HG02943 (cell line): Measurements from ENCODE around the gene HSPA8.
"Not testable (repeated sequence)": the region's sequence is repeated elsewhere in the genome, so short reads cannot be mapped to it uniquely, and the experiment has no call there.

Experiments used
- ATAC-seq: cut with Tn5 transposase; IDR thresholded peaks from one replicate; pipeline ENCODE4 v1.9.1; 2021; ENCODE audit warnings: mild to moderate bottlenecking, low read depth, moderate library complexity; ENCODE audit not compliant: unreplicated experiment

Gene HSPA8

DNA sequence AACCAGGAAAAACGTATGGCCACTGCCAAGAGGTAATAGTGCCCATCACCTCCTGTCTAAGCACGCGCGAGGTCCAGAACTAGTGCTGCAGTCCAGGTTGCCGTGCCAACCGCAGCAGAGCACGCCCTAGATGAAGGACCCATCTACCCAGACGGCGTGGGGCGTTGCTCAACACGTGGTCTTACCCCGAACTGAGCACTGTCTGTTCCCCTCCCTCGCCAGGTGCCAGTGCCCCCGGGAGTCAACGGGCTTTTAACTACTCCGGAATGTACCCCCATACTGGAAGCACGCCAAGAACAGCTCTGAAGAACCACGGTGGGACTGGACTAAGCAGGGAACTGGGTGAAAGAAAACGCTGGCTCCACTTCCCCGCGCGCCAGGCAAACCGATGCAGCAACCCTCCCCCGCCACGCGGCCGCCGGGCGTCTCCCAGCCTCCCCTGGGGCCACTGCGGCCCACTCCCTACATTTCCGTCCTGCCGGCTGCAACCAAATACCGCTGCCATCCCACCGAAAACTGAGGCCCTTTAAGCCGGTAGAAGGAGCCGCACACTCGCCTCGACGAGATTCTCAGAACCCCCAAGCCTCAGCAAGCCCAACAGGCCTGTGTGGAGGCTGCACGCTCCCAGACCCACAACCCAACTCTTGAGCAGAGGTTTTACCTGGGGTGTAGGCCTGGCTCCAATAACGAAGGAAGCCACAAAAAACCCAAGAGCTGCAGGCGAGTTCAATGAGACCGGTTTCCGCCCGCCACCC is at the start of gene HSPA8:
HSPA8 (minus strand) TSS at position 734 of the 755 bp plus-strand sequence. CDS start 812 bp downstream, outside the sequence.
- ATAC-seq = peak; percentile 23

DNA sequence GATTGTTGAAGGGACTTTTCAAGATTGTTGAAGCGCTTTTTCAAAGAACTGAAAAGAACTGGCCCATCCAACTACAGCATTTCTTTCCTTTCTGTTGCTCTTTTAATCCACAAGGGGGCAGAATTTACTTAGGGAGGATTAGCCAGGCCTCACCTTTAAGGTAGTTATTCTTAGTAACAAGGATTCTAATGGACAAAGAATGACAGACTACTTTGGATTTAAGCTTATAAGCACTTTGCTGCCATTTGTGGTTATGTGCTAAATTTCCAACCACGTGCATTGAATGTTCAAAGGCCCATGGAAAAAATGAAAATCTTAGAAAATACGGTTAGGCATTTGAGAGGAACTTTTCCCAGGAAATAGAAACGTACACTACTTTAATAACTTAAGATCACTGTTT is 49.5 kb upstream of the HSPA8 start:
- no peak for ATAC-seq

DNA sequence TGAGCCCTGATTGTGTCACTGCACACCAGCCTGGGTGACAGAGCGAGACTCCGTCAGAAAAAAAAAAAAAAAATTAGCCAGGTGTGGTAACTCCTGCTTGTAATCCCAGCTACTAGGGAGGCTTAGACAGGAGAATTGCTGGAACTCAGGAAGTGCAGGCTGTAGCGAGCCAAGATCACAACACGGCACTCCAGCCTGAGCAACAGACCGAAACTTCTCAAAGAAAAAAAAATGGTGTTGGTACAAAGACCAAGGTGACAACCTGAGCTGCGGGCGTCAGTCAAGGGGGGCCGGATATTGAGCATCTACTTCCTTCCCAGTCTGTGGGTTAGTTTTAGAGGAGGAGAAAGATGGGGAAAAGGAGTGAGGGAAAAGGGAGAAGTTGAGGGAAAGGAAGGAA is 48.5 kb upstream of the HSPA8 start:
- ATAC-seq = no peak

DNA sequence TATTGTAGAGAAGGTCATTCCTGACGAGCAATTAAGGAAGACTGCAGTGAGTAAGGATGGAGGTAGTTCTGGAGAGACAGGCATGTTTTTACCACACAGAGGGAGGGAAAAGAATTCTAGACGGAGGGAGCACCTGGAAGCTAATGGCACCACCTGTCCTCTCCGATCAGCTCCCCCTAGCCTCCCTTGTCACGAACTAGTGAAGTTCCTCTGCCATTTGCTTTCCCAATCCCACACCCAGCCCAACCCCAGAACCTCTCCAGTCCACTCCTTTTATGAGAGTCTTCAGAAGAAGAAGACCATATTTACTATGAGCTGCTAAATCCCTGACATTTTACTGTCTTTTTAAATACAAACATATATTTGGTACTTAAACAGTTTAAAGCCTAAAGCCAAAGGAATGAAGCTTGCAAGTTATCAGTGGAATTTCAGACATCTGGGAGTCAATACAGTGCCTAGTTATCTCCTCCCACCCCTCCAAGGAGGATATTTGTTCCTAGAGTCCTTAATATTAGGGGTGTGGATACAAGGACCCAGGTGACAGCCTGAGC is 46.1 kb upstream of the HSPA8 start:
- no peak for ATAC-seq

DNA sequence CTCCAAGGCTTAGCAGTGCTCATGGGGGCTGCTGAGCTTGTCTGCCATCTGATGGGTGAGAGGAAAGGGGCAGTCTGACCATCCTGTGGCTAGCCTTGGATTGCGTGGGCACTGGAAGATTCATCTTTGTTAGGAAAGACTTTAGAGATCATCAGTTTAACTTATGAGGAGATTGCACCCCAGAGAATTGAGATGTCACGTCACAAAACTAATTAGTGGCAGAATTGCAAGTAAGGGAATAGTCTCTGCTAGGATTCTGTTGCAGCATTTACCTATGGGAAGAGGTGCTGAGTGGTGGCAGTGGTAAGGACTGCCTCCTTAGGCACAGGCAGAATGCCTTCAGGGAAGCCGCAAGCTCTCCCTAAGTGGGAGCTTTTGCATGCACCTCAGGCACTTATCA is 42.8 kb upstream of the HSPA8 start:
- no peak for ATAC-seq

DNA sequence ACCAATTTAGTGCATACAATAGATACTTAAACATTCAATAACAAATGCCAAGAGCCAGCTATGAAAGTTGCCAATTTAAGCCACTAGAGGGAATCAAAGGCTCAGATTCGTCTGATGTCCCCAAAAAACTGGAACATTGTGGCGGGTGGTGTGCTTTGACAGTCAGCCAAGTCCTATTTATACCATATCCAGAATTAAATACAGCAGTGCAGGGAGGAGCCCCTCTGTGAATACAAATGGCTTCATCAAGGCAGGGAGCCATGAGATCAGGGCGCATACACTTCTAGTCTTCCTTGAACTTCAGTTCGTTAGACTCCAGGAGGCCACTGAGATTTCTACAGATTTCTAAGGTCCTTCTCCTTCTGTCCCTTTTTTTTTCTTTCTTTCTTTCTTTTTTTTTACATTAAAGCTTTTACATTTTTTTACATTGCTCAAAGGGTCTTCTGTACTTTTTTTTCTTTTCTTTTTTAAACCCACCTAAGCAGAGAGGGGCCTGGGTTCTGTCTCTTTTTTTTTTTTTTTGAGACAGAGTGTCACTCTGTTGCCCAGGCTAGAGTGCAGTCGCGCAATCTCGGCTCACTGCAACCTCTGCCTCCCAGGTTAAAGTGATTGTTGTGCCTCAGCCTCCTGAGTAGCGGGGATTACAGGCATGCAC is 41.5 kb upstream of the HSPA8 start:
- no peak for ATAC-seq

DNA sequence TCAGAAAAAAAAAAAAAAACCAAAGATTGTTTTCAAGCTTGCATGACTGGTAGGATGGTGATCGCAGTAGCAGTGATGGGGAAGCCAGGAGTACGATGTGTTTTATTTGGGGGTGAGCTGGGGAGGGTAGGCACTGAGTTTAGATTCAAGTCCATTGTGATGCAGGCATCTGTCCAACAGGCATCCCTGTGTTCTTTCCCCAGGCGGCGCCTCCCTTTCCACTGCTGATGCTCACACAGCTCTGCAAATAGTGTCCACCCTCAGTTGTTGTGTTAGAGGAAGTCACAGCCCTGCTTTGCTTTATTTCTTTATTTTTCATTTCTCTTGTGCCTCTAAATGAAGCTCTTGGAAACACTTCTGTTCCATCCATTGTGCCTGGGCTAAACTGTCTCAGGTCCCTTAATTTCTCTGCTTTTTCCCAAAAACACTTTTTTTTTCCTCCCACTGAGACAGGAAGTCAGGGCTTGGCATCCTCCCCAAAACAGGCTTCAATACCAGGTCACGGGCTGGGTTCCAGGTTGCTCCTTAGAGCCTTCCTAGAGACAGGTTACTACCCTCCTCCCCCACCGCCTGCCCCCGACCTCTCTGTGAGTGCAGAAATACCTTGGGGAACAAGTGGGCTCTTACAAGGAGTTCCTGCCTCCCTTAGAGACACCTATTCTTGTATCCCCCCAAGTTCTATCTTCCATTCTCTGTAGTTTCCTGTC is 38.6 kb upstream of the HSPA8 start:
- ATAC-seq = no peak

DNA sequence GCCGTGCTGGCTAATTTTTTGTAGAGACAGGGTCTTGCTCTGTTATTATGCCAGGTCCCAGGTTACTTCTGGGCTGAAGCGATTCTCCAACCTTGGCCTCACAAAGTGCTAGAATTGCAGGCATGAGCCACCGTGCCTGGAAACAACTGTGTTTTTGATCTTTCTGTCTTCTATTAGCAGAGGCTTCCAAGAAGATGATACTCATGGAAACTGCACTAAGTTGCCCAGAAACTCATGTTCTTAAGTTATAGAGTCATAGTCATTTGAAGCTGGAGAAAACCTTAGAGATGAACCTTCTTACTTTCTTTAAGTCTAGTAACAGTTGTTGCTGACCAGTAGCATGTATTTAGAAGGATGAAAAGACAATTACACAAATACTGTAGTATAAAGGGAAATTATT is 37.1 kb upstream of the HSPA8 start:
- no peak for ATAC-seq

DNA sequence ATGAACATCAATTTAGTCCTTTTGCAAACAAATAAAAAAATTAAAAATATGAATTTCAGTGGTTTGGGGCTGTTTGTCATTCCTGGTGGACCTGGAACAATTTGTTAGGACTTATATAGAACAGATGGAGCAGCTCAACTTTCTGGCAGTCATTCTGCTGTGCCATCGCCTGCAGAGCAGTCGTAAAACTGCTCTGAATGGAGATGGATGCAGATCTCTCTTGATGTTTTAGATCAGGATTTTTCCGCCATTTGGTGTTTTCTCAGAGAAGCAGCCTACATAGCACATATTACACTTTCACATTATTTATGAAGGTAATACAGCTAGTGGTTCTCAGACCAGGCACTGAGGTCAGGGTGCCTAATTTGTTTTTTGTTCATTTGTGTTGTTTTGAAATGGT is 31.8 kb upstream of the HSPA8 start:
- no peak for ATAC-seq

DNA sequence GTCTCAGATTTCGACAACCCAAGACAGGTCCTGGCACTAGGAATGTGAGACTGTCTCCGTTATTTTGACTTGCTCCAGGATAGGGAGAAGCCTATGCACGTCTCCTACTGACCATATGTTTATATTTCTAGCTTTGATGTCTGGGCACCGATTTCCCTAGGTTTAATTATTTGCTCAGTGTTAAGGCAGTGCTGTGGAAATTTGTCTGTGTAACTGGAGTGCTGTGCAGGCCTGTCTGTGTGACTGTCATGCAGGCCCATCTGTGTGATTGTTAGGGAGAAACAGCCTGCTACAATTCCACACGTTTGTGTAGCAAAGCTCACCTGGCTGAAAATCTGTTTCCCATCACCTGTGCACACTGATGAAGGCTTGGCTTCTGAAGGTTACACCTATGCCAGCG is 29.6 kb upstream of the HSPA8 start:
- ATAC-seq = no peak

DNA sequence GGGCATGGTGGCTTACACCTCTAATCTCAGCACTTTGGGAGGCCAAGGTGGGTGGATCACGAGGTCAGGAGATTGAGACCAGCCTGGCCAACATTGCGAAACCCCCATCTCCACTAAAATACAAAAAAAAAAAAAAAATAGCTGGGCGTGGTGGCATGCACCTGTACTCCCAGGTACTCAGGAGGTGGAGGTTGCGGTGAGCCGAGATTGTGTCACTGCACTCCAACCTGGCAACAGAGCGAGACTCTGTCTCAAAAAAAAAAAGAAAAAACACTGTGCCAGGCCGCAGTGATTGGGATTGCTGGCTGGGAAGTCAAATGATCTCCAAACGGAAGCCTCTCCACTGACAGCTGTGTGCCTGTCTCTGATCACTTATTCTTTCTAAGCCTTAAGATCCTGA is 28.2 kb upstream of the HSPA8 start:
- ATAC-seq = not testable (repeated sequence)

DNA sequence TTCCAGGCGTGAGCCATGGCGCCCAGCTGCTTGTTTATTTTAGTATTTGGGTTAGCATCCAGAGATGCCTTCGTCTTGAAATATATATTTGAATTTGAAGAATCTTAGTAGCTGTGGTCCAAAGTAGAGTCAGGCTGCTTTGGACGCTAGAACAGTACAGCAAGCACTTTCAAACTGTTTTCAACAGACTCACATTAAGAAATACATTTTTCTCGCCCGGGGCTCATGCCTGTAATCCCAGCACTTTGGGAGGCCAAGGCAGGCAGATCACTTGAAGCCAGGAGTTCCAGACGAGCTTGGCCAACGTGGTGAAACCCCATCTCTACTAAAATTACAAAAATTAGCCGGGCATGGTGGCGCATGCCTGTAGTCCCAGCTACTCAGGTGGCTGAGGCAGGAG is 27.0 kb upstream of the HSPA8 start:
- ATAC-seq = not testable (repeated sequence)

DNA sequence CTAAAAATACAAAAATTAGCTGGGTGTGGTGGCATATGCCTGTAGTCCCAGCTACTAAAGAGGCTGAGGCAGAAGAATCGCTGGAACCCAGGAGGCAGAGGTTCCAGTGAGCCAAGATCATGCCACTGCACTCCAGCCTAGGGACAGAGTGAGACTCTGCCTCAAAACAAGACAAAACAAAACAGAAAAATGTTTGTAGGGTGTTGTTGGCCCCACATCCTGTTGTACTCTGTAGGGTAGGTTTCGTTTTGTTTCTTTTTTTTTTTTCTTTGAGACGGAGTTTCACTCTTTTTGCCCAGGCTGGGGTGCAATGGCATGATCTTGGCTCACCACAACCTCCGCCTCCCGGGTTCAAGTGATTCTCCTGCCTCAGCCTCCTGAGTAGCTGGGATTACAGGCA is 25.7 kb upstream of the HSPA8 start:
- peak; percentile 65 for ATAC-seq

DNA sequence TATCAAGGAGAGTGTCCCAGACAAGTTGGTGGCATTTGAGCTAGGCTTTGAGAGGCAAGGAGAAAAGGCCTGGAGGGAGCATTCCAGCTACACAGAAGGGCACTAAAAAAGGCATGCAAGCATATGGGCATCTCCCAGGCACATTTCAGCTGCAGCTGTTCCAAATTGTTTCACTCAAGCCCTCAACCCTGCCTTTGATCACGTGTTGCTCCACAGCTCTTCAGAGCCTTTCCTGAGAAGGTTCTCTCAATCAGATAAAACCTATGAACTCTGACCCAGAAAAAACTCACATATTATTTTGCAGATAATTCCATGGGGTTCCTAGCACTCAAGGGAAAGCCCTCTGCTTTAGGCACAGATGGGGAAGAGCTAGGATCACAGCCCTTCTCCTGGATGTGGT is 24.4 kb upstream of the HSPA8 start:
- ATAC-seq = no peak

DNA sequence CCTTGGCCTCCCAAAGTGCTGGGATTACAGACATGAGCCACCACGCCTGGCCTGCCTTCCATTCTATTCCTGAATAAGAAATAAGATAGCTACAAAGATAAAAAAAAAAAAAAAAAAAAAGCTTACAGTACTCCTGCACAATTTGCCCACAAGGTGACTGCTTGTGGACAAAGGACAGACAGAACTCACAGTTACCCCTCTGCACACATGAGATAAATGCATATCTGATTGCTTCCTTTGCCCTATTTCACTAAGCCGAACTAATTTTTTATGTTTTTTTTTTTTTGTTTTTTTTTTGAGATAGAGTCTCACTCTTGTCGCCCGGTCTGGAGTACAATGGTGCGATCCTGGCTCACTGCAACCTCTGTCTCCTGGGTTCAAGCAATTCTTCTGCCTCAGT is 23.6 kb upstream of the HSPA8 start:
- no peak for ATAC-seq

DNA sequence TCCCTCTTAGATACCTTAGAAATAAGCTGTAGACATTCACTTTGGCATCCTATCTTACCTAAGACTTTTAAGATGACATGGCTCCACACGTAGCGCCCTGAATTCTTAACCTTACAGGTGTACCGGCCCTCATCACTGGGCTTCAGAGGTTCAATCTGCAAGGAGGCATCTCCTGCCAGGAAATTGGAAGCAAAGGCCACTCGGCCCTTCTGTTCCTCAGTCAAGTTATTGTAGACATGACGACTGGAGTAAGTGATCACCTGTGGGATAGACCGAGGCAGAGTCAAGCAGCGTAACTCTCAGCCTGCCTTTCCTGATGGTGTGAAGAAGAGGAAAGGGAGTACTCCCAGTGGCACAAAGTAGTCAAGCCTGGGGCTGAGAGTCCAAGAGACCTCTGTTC is 22.5 kb upstream of the HSPA8 start:
- ATAC-seq = no peak

DNA sequence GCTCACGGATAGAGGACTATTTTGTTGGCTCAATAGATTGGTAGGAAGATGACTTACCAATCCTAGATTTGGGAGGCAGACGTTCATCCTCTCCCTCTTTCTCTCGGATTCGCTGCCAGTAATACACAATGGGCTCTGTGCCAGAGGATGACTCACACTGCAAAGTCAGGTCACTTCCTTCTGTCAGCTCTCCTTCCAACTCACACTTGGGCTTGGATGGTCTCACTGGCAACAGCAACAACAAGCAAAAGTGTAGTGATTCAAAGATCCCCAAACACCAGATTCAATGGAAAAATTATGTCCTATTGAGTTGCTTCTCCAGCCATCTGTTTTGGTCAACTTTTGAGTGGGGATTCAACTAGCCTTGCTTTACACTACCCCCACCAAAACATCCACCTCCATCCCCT is 21.7 kb upstream of the HSPA8 start:
- ATAC-seq = no peak

DNA sequence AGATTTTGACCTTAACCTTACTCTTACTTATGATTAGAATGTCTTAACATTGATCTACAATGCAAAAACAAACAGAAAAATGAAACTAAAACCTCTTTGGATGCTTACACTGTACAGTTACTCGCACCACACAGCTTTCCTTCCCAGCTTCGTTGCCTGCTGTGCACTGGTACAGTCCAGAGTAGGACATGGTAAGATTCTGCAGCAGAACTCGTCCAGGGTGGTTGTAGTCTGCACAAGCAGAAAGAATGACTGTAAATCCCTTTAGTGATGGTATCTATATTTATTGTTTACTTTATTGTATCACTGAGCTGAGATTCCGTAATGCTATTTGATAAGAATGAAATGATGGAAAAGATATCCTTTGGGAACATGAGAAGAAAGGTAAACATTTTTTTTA is 21.0 kb upstream of the HSPA8 start:
- no peak for ATAC-seq

DNA sequence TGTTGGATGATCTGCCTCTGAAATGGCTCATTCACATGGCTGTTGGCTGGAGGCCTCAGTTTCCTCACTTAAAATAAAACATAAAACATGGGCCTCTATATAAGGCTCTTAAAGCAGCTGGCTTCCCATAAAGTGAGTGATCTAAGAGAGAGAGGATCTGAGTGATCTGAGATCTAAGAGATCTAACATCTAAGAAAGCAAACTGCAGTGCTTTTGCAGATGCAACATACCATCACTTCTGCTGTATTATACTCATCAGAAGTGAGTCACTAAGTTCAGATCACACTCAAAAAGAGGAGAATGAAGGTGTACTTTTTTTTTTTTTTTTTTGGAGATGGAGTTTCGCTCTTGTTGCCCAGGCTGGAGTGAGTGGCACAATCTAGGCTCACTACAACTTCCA is 18.1 kb upstream of the HSPA8 start:
- ATAC-seq = no peak

DNA sequence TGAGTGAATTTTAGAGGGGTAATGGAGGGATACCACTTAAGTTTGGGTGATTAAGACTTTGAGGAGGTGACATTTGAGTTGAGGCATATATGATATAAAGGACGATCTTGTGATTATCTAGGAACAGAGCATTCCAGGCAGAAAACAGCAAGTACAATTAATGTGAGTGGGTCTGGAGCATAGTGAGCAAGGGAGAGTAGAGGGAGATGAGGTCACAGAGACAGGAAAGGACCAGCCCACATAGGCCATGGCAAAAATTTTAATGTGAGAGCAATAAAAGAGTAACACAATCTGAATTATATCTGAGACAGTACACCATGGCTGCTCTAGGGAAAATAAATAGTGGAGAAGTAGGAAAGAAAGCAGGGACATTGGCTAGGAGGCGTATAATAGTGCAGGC is 14.5 kb upstream of the HSPA8 start:
- ATAC-seq = no peak

DNA sequence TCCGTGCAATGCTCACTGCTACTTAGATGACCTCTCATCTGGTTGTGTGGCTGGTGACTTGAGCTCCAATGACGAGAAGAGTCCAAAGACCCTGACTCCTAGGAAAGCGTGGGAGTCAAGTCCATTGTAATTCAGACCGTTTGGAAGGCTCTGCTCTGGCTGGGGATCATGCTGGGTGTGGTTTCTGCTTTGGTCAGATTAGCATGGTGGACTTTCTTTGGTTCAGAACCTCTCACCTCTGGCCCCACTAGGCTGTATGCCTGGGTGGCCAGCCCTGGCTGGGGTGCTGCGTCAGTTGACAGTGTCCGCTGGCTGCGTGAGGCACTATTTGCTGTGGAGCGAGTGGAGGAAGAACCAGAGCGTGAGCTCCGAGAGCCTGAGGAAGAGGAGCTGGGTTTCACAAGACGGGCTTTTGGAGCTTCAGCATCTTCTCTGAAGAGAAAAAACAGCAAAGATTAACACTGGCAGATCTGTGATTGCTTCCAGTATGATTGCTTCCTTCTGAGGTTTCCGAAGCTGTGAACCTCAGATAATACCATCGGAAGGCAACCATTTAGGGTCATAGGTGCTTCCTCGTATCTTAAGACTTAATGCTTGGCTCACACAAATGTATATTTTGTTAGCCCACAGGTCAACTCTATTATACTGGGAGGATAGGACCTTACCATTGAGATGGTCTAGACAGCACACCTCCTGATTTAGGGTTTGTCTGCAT is 11.6 kb upstream of the HSPA8 start:
- no peak for ATAC-seq
